Heart left ventricle (tissue), 16 donors: ENCODE results near the gene LRRC74B. TPM values are rescaled to one million over a fixed set of nuclear protein-coding genes. Genes with fewer than 3 reads are reported as not detected.

Experiments used
- ATAC-seq, 4 donors: fragments of 200-7000 bp; cut with Tn5 transposase; one replicate each; pipeline ENCODE4 v1.9.1; 2020 to 2022; ENCODE audit warnings: moderate library complexity in 4 of 4, mild to moderate bottlenecking in 3 of 4, moderate number of reproducible peaks in 1 of 4
- DNase-seq, 5 donors: peaks; one replicate each; pipeline ENCODE4 v3.0.0-alpha.2; 2020
- H3K27ac ChIP-seq, 12 donors: fragments of 200-600 bp; sonication (generic) in 4 of 12; one replicate each; pipeline versions ENCODE4 v1.5.0 to v1.8.0; 2016 to 2022; ENCODE audit warnings: mild to moderate bottlenecking in 2 of 12
- H3K27me3 ChIP-seq, 9 donors: fragments of 200-600 bp; sonication (generic) in 2 of 9; one replicate each; pipeline versions ENCODE4 v1.5.1 to v1.8.0; 2016 to 2022; ENCODE audit warnings: mild to moderate bottlenecking in 3 of 9
- H3K36me3 ChIP-seq, 9 donors: fragments of 200-600 bp; sonication (generic) in 2 of 9; one replicate each; pipeline versions ENCODE4 v1.5.0 to v1.8.0; 2018 to 2022; ENCODE audit warnings: mild to moderate bottlenecking in 2 of 9
- H3K4me1 ChIP-seq, 12 donors: fragments of 200-600 bp; sonication (generic) in 4 of 12; one replicate each; pipeline versions ENCODE4 v1.5.0 to v1.8.0; 2016 to 2022; ENCODE audit warnings: mild to moderate bottlenecking in 3 of 12
- H3K4me3 ChIP-seq, 12 donors: fragments of 200-600 bp; sonication (generic) in 4 of 12; one replicate each; pipeline versions ENCODE4 v1.5.0 to v1.8.0; 2017 to 2022; ENCODE audit warnings: mild to moderate bottlenecking in 9 of 12, moderate library complexity in 4 of 12
- H3K9me3 ChIP-seq, 12 donors: fragments of 200-600 bp; sonication (generic) in 4 of 12; one replicate each; pipeline versions ENCODE4 v1.5.0 to v1.8.0; 2016 to 2022; ENCODE audit warnings: mild to moderate bottlenecking in 1 of 12
- CTCF ChIP-seq, 12 donors: fragments of 200-600 bp; sonication (generic) in 4 of 12; IDR thresholded peaks; one replicate each; pipeline versions ENCODE4 v1.5.0 to v1.8.0; 2018 to 2022; ENCODE audit warnings: antibody characterized with exemption in 12 of 12, mild to moderate bottlenecking in 5 of 12
- POLR2A ChIP-seq, 2 donors: fragments of 450-650 bp; IDR thresholded peaks; one replicate each; pipeline ENCODE4 v1.6.1; 2017; ENCODE audit warnings: antibody characterized with exemption in 2 of 2, mild to moderate bottlenecking in 2 of 2, moderate library complexity in 2 of 2
- WGBS, 4 donors: extraction: QIAGEN DNeasy Blood & Tissue Kit in 2 of 4; methylation state at CpG; one replicate each; pipeline versions ENCODE4 v1.1.5 to v1.1.7; 2013 to 2018; 5-methylcytosine and 5-hydroxymethylcytosine counted together
- intact Hi-C, 10 donors: fragments of 100-400 bp; cut with DNase I; formaldehyde crosslinking; loops; one replicate each; pipeline versions ENCODE4 v1.11.1 to v1.14.2; 2022
- polyA plus RNA-seq, 2 donors: library from polyadenylated mRNA; stranded (reverse); fragments of 200-250 nt; gene quantifications; one replicate each; pipeline ENCODE4 v1.2.3, GENCODE V29; 2013
- total RNA-seq, 9 donors: library from RNA; depleted of rRNA in 2 of 9; stranded (reverse); fragments of >200 nt in 2 of 9; fragmentation: NEBNext Ultra II Directional in 3 of 9; extraction: Animal tissue kit (Norgen Biotek cat#: 25700) in 3 of 9; gene quantifications; one replicate each; pipeline versions ENCODE4 v1.1.0 to v1.2.4, GENCODE V29; 2016 to 2023
- donor health status: ischemic (EF 13 %, LVEDD 7.1; RV severe dilation, severe dysfunction).
- donor health status: healthy with polysubstance abuse.
- donor health status: DM: no; HTN: yes; CAD: no.
- donor health status: DM: no; HTN: no; CAD: no.
- donor health status: ischemic (EF 25% LVEDD 6.9; RV normal size, moderate dysfunction).
- donor health status: ischemic (EF 25% LVEDD 5.7; RV mildly dilated, moderate dysfunction).
- donor health status: healthy.
- donor health status: DM: yes; HTN: yes; CAD: no.
- donor health status: ischemic (EF 35%, LVEDD 5.7; RV mildly dilated, moderate dysfunction).
- donor health status: nonischemic (EF 11% LVEDD 7.7; RV severe dilation, severe dysfunction).
- donor health status: DM: yes; HTN: yes; CAD: no.
- donor health status: PGD.
- donor health status: ischemic (EF 29% LVEDD 5.4; RV normal size, mild dysfunction).
- donor health status: nonischemic (EF 23%, LVEDD 6.1; RV moderate dilation, normal function).

The LRRC74B gene
- total and polyA plus RNA-seq, 11 donors, result not detected

- TF ChIP-seq POLR2A (IDR thresholded peaks at IDR 0.05), result no peak
- no peak for TF ChIP-seq CTCF (IDR thresholded peaks at IDR 0.05)
- Histone ChIP-seq H3K27me3 (peaks cover 0 to 15% (median 2%) of the 10 kb centered on the region in 9 donors), H3K4me1 (peaks cover 0 to 6% (median 0%) of the 10 kb centered on the region in 12 donors), H3K36me3 (no peaks in the 10 kb centered on the region), H3K4me3 (no peak overlapping the region), H3K27ac (no peak overlapping the region), H3K9me3 (no peaks in the 10 kb centered on the region)
- intact Hi-C loops, result loop anchor here in 1 of 10 donors (10.0 kb wide), 1 partner anchor 63 kb away; the partner anchor contains the start of gene SLC7A4
- 53 to 69% (median 64%) methylated on average over 1 of the region's 1 CpG for WGBS, 4 donors
- DNase-seq, result no peak
- ATAC-seq, result no peak
These were observed 52.4 kb downstream of the LRRC74B start for GRCh38 chr22:21098099-21098671.

- intact Hi-C loops, result loop anchor here in 1 of 10 donors (10.0 kb wide), 1 partner anchor 65 kb away; the partner anchor contains the start of gene SLC7A4
- DNase-seq (no peak), ATAC-seq (no peak)
- Histone ChIP-seq H3K9me3 (no peaks in the 10 kb centered on the region), H3K4me3 (no peak overlapping the region), H3K27me3 (peaks cover 0 to 15% (median 2%) of the 10 kb centered on the region in 9 donors), H3K27ac (no peak overlapping the region), H3K36me3 (no peaks in the 10 kb centered on the region), H3K4me1 (peaks cover 0 to 6% (median 0%) of the 10 kb centered on the region in 12 donors)
- TF ChIP-seq POLR2A (IDR thresholded peaks at IDR 0.05) (no peak), CTCF (IDR thresholded peaks at IDR 0.05) (no peak)
These were observed 53.8 kb downstream of the LRRC74B start for GRCh38 chr22:21099578-21099977.

GRCh38 chr22:21100149-21101032, 54.6 kb downstream of the LRRC74B start:
- DNase-seq (no peak), ATAC-seq (no peak)
- no peak for TF ChIP-seq POLR2A (IDR thresholded peaks at IDR 0.05)
- H3K4me1 ChIP-seq, result peaks cover 0 to 6% (median 0%) of the 10 kb centered on the region in 12 donors
- H3K4me3 ChIP-seq, result no peak overlapping the region
- no peaks in the 10 kb centered on the region for H3K9me3 ChIP-seq
- intact Hi-C loops, result no loop called here
- H3K36me3 ChIP-seq, result no peaks in the 10 kb centered on the region
- peaks cover 0 to 15% (median 2%) of the 10 kb centered on the region in 9 donors for H3K27me3 ChIP-seq
- WGBS, 4 donors, result 70 to 79% (median 73%) methylated on average over 7 of the region's 7 CpGs
- no peak overlapping the region for H3K27ac ChIP-seq

- intact Hi-C loops, result no loop called here
- 64 to 73% (median 71%) methylated on average over 6 of the region's 6 CpGs for WGBS, 4 donors
- peaks cover 0 to 30% (median 8%) of the 10 kb centered on the region in 9 donors for H3K27me3 ChIP-seq
- no peak for ATAC-seq
- no peaks in the 10 kb centered on the region for H3K9me3 ChIP-seq
- peaks cover 0 to 6% (median 0%) of the 10 kb centered on the region in 12 donors for H3K4me1 ChIP-seq
- no peak overlapping the region for H3K4me3 ChIP-seq
- no peak for DNase-seq
- no peaks in the 10 kb centered on the region for H3K36me3 ChIP-seq
- no peak overlapping the region for H3K27ac ChIP-seq
- TF ChIP-seq POLR2A (IDR thresholded peaks at IDR 0.05), result no peak
- no peak for TF ChIP-seq CTCF (IDR thresholded peaks at IDR 0.05)
These were observed 56.3 kb downstream of the LRRC74B start for GRCh38 chr22:21101877-21102638.
